ENCODE measurements around the gene ADIG.

Gene ADIG

GRCh38 chr20:38581013-38581412 is at the start of gene ADIG:
Gene ADIG (plus strand): TSS chr20:38581197. CDS start chr20:38581251, 54 bp downstream.
- DNase-seq (ENCODE audit: low read depth): no peak

- DNase-seq (ENCODE audit: low read depth): no peak
Measured at GRCh38 chr20:38534756-38535155, 46.2 kb upstream of the ADIG start.

GRCh38 chr20:38536310-38536709 is 44.7 kb upstream of the ADIG start:
- peak; percentile 4 for DNase-seq (ENCODE audit: low read depth)

- DNase-seq (ENCODE audit: low read depth): no peak
Measured at GRCh38 chr20:38537176-38537575, 43.8 kb upstream of the ADIG start.

- DNase-seq (ENCODE audit: low read depth): no peak
Measured at GRCh38 chr20:38538789-38539188, 42.2 kb upstream of the ADIG start.

GRCh38 chr20:38543014-38543906 is 37.7 kb upstream of the ADIG start:
- DNase-seq (ENCODE audit: low read depth): no peak

GRCh38 chr20:38545771-38546170 is 35.2 kb upstream of the ADIG start:
- DNase-seq (ENCODE audit: low read depth): no peak

- DNase-seq (ENCODE audit: low read depth): no peak
Measured at GRCh38 chr20:38547288-38548085, 33.5 kb upstream of the ADIG start.

- no peak for DNase-seq (ENCODE audit: low read depth)
Measured at GRCh38 chr20:38548356-38549083, 32.5 kb upstream of the ADIG start.

- no peak for DNase-seq (ENCODE audit: low read depth)
Measured at GRCh38 chr20:38550274-38550673, 30.7 kb upstream of the ADIG start.

GRCh38 chr20:38551056-38551626 is 29.9 kb upstream of the ADIG start:
- no peak for DNase-seq (ENCODE audit: low read depth)

GRCh38 chr20:38554986-38555385 is 26.0 kb upstream of the ADIG start:
- no peak for DNase-seq (ENCODE audit: low read depth)

GRCh38 chr20:38555395-38555794 is 25.6 kb upstream of the ADIG start:
- no peak for DNase-seq (ENCODE audit: low read depth)

- no peak for DNase-seq (ENCODE audit: low read depth)
Measured at GRCh38 chr20:38557174-38557573, 23.8 kb upstream of the ADIG start.

- no peak for DNase-seq (ENCODE audit: low read depth)
Measured at GRCh38 chr20:38558596-38559360, 22.2 kb upstream of the ADIG start.

- DNase-seq (ENCODE audit: low read depth): no peak
Measured at GRCh38 chr20:38559764-38560163, 21.2 kb upstream of the ADIG start.

- no peak for DNase-seq (ENCODE audit: low read depth)
Measured at GRCh38 chr20:38563802-38564431, 17.1 kb upstream of the ADIG start.

GRCh38 chr20:38564680-38565079 is 16.3 kb upstream of the ADIG start:
- no peak for DNase-seq (ENCODE audit: low read depth)

GRCh38 chr20:38566036-38566598 is 14.9 kb upstream of the ADIG start:
- no peak for DNase-seq (ENCODE audit: low read depth)

GRCh38 chr20:38569747-38570525 is 11.1 kb upstream of the ADIG start:
- DNase-seq (ENCODE audit: low read depth): no peak

All from fibroblast of the conjunctiva (primary cell).